ENCODE data around the gene LYL1.
"Not testable (repeated sequence)": the region's sequence is repeated elsewhere in the genome, so short reads cannot be mapped to it uniquely, and the experiment has no call there.

The LYL1 gene

GRCh38 chr19:13102666-13103580 lies at the start of gene LYL1:
TSS of gene LYL1 (minus strand) at chr19:13102858. CDS start at chr19:13101171, 1,687 bp downstream.
- no peak for DNase-seq

DNA sequence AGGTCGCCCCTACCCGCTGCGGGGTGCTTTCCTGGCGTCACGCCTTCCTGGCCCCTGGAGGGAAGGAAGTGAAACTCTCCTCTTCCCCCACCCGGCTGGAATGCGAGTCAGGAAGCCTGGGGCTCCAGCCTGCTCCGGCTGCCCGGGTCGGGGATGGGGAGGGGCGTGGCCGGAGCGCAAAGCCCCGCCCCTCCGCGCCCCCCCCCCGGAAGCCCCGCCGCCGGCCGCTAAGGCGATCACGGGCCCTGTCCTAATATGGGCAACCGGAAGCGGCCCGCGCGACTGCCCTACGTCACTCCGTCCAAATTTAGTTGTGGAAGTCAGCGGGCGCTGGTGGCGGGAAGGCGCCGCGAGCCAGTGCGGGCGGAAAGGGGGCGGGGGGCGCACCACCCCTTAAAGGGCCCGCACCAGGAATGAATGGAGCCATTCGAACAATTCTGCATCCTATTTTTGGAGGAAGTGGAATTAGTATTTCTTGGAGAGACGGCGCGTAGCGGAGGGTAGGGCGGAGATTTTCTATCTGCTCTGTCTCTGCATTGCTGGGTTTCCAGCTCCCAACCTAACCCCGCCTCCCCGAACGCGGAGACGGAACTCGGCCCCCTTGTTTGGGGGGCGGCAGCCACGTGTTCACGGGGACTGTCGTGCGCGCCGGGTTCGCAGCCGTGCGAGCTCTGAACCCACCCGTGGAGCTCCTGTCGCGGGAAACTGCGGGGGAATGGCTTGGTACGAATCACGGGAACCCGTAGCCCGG lies 49.1 kb upstream of the LYL1 start:
- peak; percentile 86 for DNase-seq

GRCh38 chr19:13150931-13151604 lies 48.4 kb upstream of the LYL1 start:
- DNase-seq: no peak

DNA sequence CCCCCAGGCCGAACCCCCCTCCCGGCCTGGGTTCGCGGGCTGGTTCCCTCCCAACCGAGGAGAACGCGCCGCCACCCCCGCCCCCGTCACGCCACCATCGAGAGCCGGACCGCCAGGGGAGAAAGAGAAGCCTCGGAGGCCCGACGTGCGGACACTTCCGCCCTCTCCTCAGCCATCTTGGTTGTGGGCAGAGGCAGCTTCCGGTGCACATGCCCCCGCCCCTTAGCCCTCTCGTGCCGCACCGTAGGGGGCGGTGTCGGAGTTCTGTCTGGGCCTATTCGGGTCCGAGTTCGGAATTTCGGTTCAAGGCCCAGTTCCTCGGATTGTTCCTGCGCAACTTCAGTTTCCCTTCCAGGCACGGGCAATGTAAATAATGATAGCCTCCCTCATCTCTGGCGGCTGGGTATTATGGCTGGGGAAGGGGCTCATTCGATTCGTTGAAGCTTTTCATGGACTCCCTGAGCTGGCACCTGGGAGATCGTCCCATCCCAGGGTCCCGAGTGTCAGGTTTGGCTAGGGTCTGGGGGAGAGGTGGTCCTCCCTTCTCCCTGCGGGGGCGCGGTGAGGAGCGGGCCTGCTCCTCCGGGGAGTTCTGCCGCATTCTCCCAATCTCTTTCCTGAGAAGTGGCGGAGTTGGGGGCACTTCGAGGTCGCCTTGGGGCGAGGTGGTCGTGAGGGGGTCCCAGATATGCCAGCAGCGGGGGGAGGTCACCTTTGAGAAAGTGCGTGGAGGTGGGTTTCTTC lies 47.7 kb upstream of the LYL1 start, which contains the start of the genes IER2 and STX10:
Gene IER2 (plus strand): TSS at position 225 of the 744 bp plus-strand sequence. CDS start 2,776 bp downstream, outside the sequence.
Gene STX10 (minus strand): TSS at position 189 of the 744 bp plus-strand sequence. CDS start 202 bp downstream, outside the sequence.
- DNase-seq: peak; percentile 67

GRCh38 chr19:13149628-13150186 lies 47.0 kb upstream of the LYL1 start:
- no peak for DNase-seq

GRCh38 chr19:13149173-13149627 lies 46.5 kb upstream of the LYL1 start:
- DNase-seq: not testable (repeated sequence)

GRCh38 chr19:13146763-13147563 lies 44.3 kb upstream of the LYL1 start:
- no peak for DNase-seq

DNA sequence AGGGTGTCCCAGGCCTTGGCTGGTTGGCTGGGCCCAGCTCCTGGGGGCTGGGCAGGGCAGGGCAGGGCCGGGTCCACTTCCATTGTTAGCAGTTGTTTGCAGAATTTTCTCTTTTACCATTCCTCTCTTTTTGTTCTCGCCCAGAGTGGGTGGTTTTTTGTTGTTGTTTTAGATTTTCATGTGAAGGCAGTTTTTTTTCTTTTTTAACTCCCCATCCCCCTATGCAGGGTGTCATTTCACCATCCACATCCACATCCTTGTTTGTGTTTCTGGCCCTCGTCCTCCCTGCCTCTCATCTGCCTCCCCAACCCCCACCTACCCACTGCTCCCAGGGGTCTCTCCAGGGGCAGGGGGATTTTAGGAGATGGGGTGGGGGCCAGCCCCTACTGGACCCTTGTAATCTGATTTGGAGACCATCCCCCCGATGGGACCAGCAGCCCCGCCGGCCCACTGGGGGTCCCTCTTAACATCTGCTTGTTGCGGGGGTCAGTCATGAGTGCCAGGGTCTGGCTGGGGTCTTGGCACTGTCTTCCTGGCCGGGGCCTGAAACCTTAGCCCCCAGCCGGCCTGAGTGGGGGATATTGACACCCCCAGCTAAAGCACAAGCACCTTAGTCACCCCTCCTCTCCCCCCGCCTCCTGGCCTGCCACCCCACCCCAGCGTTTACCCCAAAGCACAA lies 37.1 kb upstream of the LYL1 start:
- DNase-seq: no peak

- DNase-seq: no peak
Observed at GRCh38 chr19:13138916-13139198, 36.2 kb upstream of the LYL1 start.

GRCh38 chr19:13138171-13138915 lies 35.7 kb upstream of the LYL1 start:
- no peak for DNase-seq

- no peak for DNase-seq
Observed at GRCh38 chr19:13137290-13137794, 34.7 kb upstream of the LYL1 start.

GRCh38 chr19:13135068-13136062 lies 32.7 kb upstream of the LYL1 start:
- no peak for DNase-seq

GRCh38 chr19:13134626-13135025 lies 32.0 kb upstream of the LYL1 start:
- DNase-seq: no peak

DNA sequence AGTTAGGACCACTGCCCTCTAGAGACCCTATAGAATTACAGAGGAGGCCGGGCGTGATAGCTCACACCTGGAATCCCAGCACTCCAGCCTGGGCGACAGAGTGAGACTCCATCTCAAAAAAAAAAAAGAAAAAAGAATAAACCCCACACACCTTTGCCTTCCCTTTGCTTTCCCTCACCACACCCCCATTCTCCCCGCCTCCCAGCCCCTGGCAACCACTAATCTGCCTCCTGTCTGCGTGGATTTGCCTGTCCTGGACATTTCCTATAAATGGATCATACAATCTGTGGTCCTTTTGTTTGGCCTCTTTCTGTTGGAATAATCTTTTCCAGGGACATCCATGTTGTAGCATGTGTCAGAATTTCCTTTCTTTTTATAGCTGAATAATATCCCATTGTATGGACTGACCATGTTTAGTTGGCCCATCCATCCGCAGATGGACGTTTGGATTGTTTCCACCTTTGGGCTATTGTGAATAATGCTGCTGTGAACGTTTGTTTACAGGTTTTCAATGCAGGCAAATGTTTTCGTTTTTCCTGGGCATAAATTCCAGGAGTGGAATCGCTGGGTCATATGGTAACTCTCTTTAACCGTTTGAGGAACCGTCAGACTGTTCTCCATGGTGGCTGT lies 30.7 kb upstream of the LYL1 start:
- DNase-seq: no peak

DNA sequence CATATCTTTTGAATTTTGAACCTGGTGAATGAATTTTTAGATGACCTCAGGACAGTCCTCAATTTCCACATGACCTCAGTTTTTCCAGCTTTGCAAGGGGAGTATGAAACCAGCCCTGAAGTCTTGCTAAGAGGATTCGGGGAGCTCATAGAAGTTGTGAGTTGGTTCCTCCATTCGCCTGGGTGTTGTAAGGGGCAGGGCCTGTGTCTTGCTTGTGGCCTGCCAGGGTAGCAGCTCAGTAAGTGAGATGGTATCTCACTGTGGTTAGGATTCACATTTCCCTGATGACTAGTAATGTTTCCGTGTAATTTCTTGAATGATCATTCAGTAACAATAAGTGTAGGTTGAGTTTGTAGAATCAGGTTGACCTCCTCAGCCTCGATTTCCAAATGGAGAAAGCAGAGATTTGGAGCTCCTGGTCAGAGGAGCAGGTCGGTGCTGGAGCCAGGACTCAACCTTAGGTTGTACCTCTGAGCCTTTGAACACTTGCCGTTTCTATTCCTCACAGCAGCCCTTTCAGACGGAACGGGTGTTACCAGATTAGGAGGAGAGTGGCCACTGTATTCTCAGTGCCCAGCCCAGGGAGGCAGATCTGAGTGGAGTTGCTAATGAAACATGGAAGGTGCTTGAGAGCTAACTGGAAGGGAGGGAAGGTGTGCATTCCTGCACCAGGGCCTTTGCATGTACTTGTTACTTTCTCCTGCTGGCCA lies 30.0 kb upstream of the LYL1 start:
- no peak for DNase-seq

- DNase-seq: no peak
Observed at GRCh38 chr19:13130886-13131490, 28.3 kb upstream of the LYL1 start.

- no peak for DNase-seq
Observed at GRCh38 chr19:13129384-13129783, 26.7 kb upstream of the LYL1 start.

Measured in NCI-H1436 treated with DMSO at 0.1 percent for 48 hours (cell line).